ENCODE measurements around the gene FBXW7.

GRCh38 chr4:152374153-152374552 lies 161.7 kb downstream of the FBXW7 start:
- TF ChIP-seq CTCF (tag by site-specific recombination; IDR thresholded peaks at IDR 0.05) (no peak), ZNF621 (tag by site-specific recombination; IDR thresholded peaks at IDR 0.05) (no peak), EGR2 (tag by site-specific recombination; IDR thresholded peaks at IDR 0.05; ENCODE audit: low read depth) (no peak), ZNF639 (tag by site-specific recombination; IDR thresholded peaks at IDR 0.05) (no peak), ZNF133 (tag by site-specific recombination; IDR thresholded peaks at IDR 0.05) (no peak), HOXD13 (CRISPR knock-in tag; IDR thresholded peaks at IDR 0.05; ENCODE audit: borderline replicate concordance) (no peak), TCF7L2 (IDR thresholded peaks at IDR 0.05; ENCODE audit: borderline replicate concordance, low read depth, low read length) (no peak), ZNF660 (tag by site-specific recombination; IDR thresholded peaks at IDR 0.05) (no peak), GLI4 (tag by site-specific recombination; IDR thresholded peaks at IDR 0.05) (no peak), ZNF211 (tag by site-specific recombination; IDR thresholded peaks at IDR 0.05; ENCODE audit: low read depth) (no peak), ZBTB26 (tag by site-specific recombination; optimal IDR thresholded peaks at IDR 0.05) (no peak), ZNF24 (tag by site-specific recombination; IDR thresholded peaks at IDR 0.05) (no peak)
